Esophagus squamous epithelium (tissue), 5 donors: ENCODE measurements around the gene RNF220. TPM values are rescaled to one million over a fixed set of nuclear protein-coding genes. Genes with fewer than 3 reads are reported as not detected.

Source experiments
- DNase-seq: peaks from one replicate; lab custom pipeline; 2025; lab: John Stamatoyannopoulos, UW
- H3K27ac ChIP-seq, 4 donors: fragments of 200-600 bp; sonication (generic); one replicate each; pipeline ENCODE4 v1.5.1; 2016 to 2019; ENCODE audit warnings: mild to moderate bottlenecking in 1 of 4
- H3K27me3 ChIP-seq, 4 donors: fragments of 200-600 bp; sonication (generic); 1 replicate in 3 of 4; 2 replicates in 1 of 4; pipeline versions ENCODE4 v1.5.1 to v1.6.0; 2017 to 2021; ENCODE audit warnings: antibody characterized with exemption in 1 of 4
- H3K36me3 ChIP-seq, 3 donors: fragments of 200-600 bp; sonication (generic); one replicate each; pipeline ENCODE4 v1.5.1; 2016 to 2019
- H3K4me1 ChIP-seq, 3 donors: fragments of 200-600 bp; sonication (generic); one replicate each; pipeline ENCODE4 v1.5.1; 2017 to 2019
- H3K4me3 ChIP-seq, 4 donors: fragments of 200-600 bp; sonication (generic); 1 replicate in 3 of 4; 2 replicates in 1 of 4; pipeline ENCODE4 v1.5.1; 2016 to 2019; ENCODE audit warnings: mild to moderate bottlenecking in 2 of 4, moderate library complexity in 1 of 4
- H3K9me3 ChIP-seq, 3 donors: fragments of 200-600 bp; sonication (generic); one replicate each; pipeline ENCODE4 v1.5.1; 2016 to 2019
- POLR2A ChIP-seq, 4 donors: fragments of 450-650 bp; IDR thresholded peaks; one replicate each; pipeline ENCODE4 v1.6.1; 2017; ENCODE audit warnings: antibody characterized with exemption in 4 of 4, mild to moderate bottlenecking in 4 of 4, moderate library complexity in 3 of 4
- WGBS, 2 donors: methylation state at CpG; one replicate each; pipeline ENCODE4 v1.1.5; 2018; 5-methylcytosine and 5-hydroxymethylcytosine counted together
- intact Hi-C: fragments of 100-400 bp; cut with DNase I; formaldehyde crosslinking; loops from one replicate; pipeline ENCODE4 v1.15.0; 2022
- total RNA-seq, 4 donors: library from RNA; depleted of rRNA; stranded (reverse); fragments of >200 nt; gene quantifications; one replicate each; pipeline ENCODE4 v1.1.0, GENCODE V29; 2016
- TF ChIP-seq, protein P1 (sequence below), 6 experiments: fragments of 450-650 bp in 4 of 6; fragments of 200-600 bp in 2 of 6; sonication (generic) in 2 of 6; IDR thresholded peaks; one replicate each; pipeline ENCODE4 v1.5.1; 2016 to 2019; ENCODE audit warnings: antibody characterized with exemption in 6 of 6, mild to moderate bottlenecking in 4 of 6, moderate library complexity in 4 of 6
- donor health status: DM: yes; HTN: yes; CAD: no.

RNF220 gene
- total RNA-seq, 4 donors from 2014 or later = 44.8 to 111 (median 60.3) TPM

DNA sequence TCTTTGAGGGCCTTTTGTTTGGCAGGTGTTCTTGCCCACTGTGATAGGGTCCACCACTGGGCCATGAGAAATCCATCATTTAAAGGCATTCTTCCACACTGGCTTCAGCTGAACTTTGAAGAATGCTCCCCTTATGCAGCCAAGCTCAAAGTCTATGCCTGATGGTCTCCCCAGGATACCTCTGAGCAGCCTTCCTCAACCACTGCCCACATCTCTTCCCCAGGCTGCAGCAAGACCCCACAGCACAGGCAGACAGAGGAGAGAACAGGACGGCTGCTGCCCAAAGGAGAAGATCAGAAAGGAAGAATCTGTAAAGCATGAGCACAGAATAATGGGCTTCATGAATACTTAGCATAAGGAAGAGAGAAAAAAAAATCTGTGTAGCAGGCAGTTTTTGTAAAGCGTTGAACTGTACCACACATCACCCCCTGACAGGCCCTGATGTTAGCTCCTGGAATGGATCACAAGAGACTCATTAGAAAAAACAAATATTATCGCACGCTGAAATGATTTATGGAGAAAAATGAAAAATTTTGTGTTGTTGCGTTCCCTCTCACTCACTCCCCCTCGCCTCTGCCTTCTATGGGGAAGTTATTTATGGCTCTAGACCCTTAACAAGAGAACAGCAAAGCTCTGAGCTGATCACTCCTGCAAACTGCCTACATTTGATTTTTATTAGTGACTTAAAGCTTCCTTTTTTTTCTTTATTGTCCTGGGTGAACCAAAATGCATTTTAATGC is 135.1 kb downstream of the RNF220 start:
- H3K9me3 ChIP-seq = no peaks in the 10 kb centered on the region
- intact Hi-C loops = no loop called here

DNA sequence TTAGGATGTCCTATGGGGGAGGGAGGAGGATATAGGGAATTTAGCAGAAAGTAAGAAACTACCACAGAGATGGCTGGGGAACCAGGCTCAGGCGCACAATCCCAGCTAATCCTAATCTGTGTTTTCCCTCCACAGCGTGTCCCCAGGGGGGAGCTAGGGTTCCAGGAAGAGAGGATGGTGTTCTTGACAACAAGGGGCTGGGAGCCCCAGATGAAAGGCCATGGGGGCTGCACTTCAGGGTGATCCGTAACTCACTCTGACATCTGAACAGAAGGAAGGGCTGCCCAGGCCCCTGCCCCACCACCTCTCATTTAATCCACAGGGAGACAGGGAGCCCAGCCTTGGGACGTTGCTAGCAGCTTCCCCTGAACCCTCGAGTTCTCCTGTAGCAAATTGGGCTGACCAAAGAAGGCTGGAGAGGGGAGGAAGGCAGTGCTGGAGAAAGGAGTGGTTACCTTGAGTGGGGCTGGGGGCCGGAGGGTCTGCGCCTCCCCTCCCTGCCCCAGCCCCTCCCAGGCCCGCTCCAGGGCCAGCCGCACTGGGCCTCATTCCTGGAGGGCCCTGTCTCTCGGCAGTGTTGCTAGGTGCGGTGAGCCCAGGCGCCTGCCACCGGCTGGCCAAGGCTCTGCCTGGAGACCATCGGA is 137.5 kb downstream of the RNF220 start:
- H3K36me3 ChIP-seq = no peaks in the 10 kb centered on the region
- H3K27ac ChIP-seq = no peak overlapping the region
- no peaks in the 10 kb centered on the region for H3K9me3 ChIP-seq
- intact Hi-C loops = no loop called here
- H3K4me3 ChIP-seq = no peak overlapping the region
- TF ChIP-seq, protein P1, sequence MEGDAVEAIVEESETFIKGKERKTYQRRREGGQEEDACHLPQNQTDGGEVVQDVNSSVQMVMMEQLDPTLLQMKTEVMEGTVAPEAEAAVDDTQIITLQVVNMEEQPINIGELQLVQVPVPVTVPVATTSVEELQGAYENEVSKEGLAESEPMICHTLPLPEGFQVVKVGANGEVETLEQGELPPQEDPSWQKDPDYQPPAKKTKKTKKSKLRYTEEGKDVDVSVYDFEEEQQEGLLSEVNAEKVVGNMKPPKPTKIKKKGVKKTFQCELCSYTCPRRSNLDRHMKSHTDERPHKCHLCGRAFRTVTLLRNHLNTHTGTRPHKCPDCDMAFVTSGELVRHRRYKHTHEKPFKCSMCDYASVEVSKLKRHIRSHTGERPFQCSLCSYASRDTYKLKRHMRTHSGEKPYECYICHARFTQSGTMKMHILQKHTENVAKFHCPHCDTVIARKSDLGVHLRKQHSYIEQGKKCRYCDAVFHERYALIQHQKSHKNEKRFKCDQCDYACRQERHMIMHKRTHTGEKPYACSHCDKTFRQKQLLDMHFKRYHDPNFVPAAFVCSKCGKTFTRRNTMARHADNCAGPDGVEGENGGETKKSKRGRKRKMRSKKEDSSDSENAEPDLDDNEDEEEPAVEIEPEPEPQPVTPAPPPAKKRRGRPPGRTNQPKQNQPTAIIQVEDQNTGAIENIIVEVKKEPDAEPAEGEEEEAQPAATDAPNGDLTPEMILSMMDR (IDR thresholded peaks at IDR 0.05) = no peak
- TF ChIP-seq POLR2A (IDR thresholded peaks at IDR 0.05) = no peak
- DNase-seq = no peak
- H3K27me3 ChIP-seq = peaks cover 0 to 62% (median 0%) of the 10 kb centered on the region in 4 donors
- WGBS, 2 donors = 55 to 84% methylated on average over 5 of the region's 14 CpGs
- H3K4me1 ChIP-seq = peaks cover 0 to 3% (median 0%) of the 10 kb centered on the region in 3 donors

More for the DNA sequence above, 135.1 kb downstream of the RNF220 start:
- H3K36me3 ChIP-seq = no peaks in the 10 kb centered on the region
- H3K27ac ChIP-seq = no peak overlapping the region
- peaks cover 0 to 43% (median 0%) of the 10 kb centered on the region in 4 donors for H3K27me3 ChIP-seq
- WGBS, 2 donors = 69 to 80% methylated on average over 6 of the region's 6 CpGs
- TF ChIP-seq, protein P1 (IDR thresholded peaks at IDR 0.05) = no peak
- no peak for TF ChIP-seq POLR2A (IDR thresholded peaks at IDR 0.05)
- DNase-seq = no peak
- no peaks in the 10 kb centered on the region for H3K4me1 ChIP-seq
- no peak overlapping the region for H3K4me3 ChIP-seq

DNA sequence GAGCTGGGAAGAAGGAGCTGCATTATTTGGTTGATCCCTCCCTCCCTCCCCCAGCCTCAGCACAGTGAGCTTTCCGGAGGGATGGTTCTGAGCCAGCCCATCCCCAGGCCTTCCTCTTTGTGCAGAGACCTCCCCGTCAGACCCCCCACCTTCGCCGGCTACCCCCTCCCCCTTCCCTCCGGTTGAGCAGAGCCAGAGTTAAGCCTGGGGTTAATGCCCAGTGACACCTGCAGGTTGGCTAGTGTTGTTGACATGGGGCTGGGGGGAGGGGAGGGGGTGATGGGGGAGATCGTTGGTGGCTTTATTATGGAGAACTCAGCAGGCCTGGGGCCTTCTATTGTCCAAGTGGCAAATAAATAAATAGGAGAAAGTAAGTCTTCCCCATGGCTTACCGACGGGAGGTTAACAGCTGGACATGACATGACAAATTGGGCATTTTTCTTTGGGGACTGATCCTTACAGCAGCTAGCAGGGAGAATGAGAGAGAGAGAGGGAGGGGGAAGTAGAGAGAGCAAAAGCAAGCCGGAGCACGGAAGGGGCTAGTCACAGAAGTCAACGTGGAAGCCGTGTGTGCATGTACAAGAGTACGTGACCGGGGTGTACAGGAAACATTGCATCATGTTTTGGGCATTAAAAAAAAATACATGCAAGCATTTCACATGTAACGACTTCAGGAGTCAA is 138.1 kb downstream of the RNF220 start:
- H3K4me1 ChIP-seq = peaks cover 0 to 3% (median 0%) of the 10 kb centered on the region in 3 donors
- peaks cover 0 to 65% (median 0%) of the 10 kb centered on the region in 4 donors for H3K27me3 ChIP-seq
- no peak overlapping the region for H3K4me3 ChIP-seq
- TF ChIP-seq, protein P1 (IDR thresholded peaks at IDR 0.05) = no peak
- no peak for TF ChIP-seq POLR2A (IDR thresholded peaks at IDR 0.05)
- no peak overlapping the region for H3K27ac ChIP-seq
- no peak for DNase-seq
- H3K36me3 ChIP-seq = no peaks in the 10 kb centered on the region
- 49 to 53% methylated on average over 10 of the region's 15 CpGs for WGBS, 2 donors
- H3K9me3 ChIP-seq = no peaks in the 10 kb centered on the region
- intact Hi-C loops = no loop called here

DNA sequence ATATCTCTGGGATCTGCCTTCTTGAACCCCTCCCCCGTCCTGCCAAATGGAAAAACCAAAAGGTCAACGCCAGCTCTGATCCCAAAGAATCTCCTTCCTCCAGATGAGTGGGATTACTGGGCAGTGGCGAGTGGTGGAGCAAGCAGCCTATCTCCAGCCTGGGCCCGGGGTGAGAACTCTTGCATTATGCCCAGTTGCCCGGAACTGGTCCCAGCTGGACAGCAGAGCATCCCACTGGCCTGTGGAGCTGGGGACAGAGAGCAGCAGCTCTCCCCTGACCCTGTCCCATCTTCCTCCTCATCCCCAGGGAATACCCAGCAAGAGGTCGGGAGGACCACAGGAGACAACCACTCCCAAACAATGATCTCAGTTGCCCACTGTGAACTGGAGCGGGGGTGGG is 138.7 kb downstream of the RNF220 start:
- WGBS, 2 donors = 65 to 70% methylated on average over 4 of the region's 7 CpGs
- Histone ChIP-seq H3K9me3 (no peaks in the 10 kb centered on the region), H3K36me3 (no peaks in the 10 kb centered on the region), H3K27me3 (peaks cover 0 to 61% (median 0%) of the 10 kb centered on the region in 4 donors), H3K4me3 (no peak overlapping the region), H3K4me1 (peaks cover 0 to 3% (median 0%) of the 10 kb centered on the region in 3 donors), H3K27ac (no peak overlapping the region)
- intact Hi-C loops = no loop called here
- DNase-seq = no peak
- no peak for TF ChIP-seq POLR2A (IDR thresholded peaks at IDR 0.05)
- TF ChIP-seq, protein P1 (IDR thresholded peaks at IDR 0.05) = no peak
